ENCODE measurements around the gene TFDP2.

DNA sequence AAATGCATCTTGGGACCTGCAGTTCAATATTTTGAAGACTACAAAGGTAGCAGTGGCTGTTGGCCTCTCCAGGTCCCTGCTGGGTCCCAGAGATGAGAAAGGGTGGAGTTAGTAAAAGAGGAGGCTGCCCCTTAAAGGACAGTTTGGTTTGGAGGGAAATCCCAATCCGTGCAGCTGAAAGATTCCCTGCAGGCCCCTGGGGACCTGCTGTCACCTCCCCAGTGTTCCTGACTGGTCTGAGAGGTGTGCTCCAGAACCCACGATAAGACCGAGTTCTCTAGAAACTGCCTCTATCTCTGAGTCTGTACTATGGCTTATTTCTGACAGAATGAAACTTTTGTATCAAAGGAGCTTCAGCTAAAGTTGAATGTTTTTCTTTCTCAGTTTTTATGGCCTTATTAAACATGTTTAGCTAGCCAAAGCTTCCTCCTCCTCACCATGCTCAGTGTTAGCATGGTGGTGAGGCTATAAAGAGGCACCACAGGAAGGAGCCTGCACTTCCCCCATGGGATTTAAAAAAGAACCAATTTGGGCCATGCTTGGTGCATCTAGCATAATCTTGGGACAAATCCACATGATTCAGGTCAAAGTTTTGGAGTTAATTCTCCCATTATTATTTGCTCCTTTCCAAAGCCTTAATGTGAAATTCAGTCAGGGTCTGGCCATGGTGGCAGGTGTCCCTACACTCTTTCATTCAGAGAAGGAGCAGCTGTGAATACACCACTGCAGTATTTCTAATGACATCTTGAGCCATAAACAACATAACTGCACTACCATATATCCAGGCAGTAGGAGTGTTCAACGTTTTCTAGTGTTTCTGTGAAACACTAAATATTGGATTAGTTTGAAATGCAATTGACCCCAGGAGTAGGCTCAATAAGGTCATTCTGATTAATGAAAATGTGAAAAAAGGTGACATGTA lies 198.5 kb downstream of the TFDP2 start:
- TF ChIP-seq ZFP30 (CRISPR knock-in tag; IDR thresholded peaks at IDR 0.05) (no peak), CSDC2 (CRISPR knock-in tag; IDR thresholded peaks at IDR 0.05) (no peak), BACH2 (CRISPR knock-in tag; IDR thresholded peaks at IDR 0.05; ENCODE audit: borderline replicate concordance) (no peak), ZNF565 (CRISPR knock-in tag; conservative IDR thresholded peaks at IDR 0.05; ENCODE audit: low read depth) (no peak), RARB (CRISPR knock-in tag; IDR thresholded peaks at IDR 0.05) (no peak), ARNTL (CRISPR knock-in tag; IDR thresholded peaks at IDR 0.05; ENCODE audit: borderline replicate concordance, low read depth) (no peak), OSR1 (CRISPR knock-in tag; IDR thresholded peaks at IDR 0.05) (no peak), ZNF70 (CRISPR knock-in tag; IDR thresholded peaks at IDR 0.05) (no peak)
- TF ChIP-seq, protein P1, sequence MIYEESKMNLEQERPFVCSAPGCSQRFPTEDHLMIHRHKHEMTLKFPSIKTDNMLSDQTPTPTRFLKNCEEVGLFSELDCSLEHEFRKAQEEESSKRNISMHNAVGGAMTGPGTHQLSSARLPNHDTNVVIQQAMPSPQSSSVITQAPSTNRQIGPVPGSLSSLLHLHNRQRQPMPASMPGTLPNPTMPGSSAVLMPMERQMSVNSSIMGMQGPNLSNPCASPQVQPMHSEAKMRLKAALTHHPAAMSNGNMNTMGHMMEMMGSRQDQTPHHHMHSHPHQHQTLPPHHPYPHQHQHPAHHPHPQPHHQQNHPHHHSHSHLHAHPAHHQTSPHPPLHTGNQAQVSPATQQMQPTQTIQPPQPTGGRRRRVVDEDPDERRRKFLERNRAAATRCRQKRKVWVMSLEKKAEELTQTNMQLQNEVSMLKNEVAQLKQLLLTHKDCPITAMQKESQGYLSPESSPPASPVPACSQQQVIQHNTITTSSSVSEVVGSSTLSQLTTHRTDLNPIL (CRISPR knock-in tag; IDR thresholded peaks at IDR 0.05; ENCODE audit: low read depth) = no peak
- TF ChIP-seq, protein P2, sequence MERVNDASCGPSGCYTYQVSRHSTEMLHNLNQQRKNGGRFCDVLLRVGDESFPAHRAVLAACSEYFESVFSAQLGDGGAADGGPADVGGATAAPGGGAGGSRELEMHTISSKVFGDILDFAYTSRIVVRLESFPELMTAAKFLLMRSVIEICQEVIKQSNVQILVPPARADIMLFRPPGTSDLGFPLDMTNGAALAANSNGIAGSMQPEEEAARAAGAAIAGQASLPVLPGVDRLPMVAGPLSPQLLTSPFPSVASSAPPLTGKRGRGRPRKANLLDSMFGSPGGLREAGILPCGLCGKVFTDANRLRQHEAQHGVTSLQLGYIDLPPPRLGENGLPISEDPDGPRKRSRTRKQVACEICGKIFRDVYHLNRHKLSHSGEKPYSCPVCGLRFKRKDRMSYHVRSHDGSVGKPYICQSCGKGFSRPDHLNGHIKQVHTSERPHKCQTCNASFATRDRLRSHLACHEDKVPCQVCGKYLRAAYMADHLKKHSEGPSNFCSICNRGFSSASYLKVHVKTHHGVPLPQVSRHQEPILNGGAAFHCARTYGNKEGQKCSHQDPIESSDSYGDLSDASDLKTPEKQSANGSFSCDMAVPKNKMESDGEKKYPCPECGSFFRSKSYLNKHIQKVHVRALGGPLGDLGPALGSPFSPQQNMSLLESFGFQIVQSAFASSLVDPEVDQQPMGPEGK (CRISPR knock-in tag; IDR thresholded peaks at IDR 0.05; ENCODE audit: borderline replicate concordance) = no peak
- TF ChIP-seq, protein P3, sequence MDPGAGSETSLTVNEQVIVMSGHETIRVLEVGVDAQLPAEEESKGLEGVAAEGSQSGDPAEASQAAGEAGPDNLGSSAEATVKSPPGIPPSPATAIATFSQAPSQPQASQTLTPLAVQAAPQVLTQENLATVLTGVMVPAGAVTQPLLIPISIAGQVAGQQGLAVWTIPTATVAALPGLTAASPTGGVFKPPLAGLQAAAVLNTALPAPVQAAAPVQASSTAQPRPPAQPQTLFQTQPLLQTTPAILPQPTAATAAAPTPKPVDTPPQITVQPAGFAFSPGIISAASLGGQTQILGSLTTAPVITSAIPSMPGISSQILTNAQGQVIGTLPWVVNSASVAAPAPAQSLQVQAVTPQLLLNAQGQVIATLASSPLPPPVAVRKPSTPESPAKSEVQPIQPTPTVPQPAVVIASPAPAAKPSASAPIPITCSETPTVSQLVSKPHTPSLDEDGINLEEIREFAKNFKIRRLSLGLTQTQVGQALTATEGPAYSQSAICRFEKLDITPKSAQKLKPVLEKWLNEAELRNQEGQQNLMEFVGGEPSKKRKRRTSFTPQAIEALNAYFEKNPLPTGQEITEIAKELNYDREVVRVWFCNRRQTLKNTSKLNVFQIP (CRISPR knock-in tag; IDR thresholded peaks at IDR 0.05; ENCODE audit: borderline replicate concordance, low read depth) = no peak
